ENCODE measurements around the gene GABBR2. TPM values are rescaled to one million over a fixed set of nuclear protein-coding genes. Genes with fewer than 3 reads are reported as not detected.
A peak's percentile ranks its signal among the peaks of the same experiment; 100 is the strongest.

Gene GABBR2
- total RNA-seq, 1 experiment from 2014 or later, result 0.33 TPM

DNA sequence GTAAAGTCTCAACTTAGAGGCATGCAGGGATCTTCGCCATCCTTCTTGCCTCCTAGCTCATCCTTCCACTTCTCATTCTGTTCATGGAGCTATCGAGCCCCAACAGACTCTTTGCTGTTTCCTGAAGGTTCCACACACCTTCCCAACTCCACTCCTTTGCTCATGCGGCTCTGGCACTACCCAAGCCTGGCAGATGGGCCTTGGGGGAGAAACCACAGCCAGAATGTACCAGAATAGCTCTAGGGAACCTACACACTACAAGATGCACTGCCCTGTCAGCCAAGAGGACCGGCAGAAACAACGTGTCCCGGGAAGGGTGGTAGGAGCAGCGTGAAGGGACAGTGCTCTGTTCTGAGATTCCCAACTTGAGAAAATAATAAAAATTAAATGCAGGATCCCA lies 178.9 kb downstream of the GABBR2 start:
- no peak overlapping the region for H3K4me3 Mint-ChIP-seq (ENCODE audit: low read depth, unreplicated experiment)
- BruUV-seq (replicated peaks), result no TSS peak
- no peaks in the 10 kb centered on the region for H3K36me3 Mint-ChIP-seq (ENCODE audit: insufficient read depth, unreplicated experiment)
- TF ChIP-seq, protein P1, sequence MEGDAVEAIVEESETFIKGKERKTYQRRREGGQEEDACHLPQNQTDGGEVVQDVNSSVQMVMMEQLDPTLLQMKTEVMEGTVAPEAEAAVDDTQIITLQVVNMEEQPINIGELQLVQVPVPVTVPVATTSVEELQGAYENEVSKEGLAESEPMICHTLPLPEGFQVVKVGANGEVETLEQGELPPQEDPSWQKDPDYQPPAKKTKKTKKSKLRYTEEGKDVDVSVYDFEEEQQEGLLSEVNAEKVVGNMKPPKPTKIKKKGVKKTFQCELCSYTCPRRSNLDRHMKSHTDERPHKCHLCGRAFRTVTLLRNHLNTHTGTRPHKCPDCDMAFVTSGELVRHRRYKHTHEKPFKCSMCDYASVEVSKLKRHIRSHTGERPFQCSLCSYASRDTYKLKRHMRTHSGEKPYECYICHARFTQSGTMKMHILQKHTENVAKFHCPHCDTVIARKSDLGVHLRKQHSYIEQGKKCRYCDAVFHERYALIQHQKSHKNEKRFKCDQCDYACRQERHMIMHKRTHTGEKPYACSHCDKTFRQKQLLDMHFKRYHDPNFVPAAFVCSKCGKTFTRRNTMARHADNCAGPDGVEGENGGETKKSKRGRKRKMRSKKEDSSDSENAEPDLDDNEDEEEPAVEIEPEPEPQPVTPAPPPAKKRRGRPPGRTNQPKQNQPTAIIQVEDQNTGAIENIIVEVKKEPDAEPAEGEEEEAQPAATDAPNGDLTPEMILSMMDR (IDR thresholded peaks at IDR 0.05; ENCODE audit: unreplicated experiment), result no peak
- intact Hi-C loops (cut with micrococcal nuclease; ENCODE audit: unreplicated experiment), result loop anchor here (5.0 kb wide), 1 partner anchor 213 kb away; no protein-coding TSS in a partner anchor
- H3K27me3 Mint-ChIP-seq (ENCODE audit: unreplicated experiment), result peaks cover 73% of the 10 kb centered on the region
- CTCF ChIA-PET, result no interaction called here
- no peaks in the 10 kb centered on the region for H3K4me1 Mint-ChIP-seq (ENCODE audit: low read depth, unreplicated experiment)
- H3K9me3 Mint-ChIP-seq (ENCODE audit: low read depth, unreplicated experiment), result no peaks in the 10 kb centered on the region
- DNase-seq, result no peak
- H3K27ac Mint-ChIP-seq (ENCODE audit: unreplicated experiment), result no peak overlapping the region

DNA sequence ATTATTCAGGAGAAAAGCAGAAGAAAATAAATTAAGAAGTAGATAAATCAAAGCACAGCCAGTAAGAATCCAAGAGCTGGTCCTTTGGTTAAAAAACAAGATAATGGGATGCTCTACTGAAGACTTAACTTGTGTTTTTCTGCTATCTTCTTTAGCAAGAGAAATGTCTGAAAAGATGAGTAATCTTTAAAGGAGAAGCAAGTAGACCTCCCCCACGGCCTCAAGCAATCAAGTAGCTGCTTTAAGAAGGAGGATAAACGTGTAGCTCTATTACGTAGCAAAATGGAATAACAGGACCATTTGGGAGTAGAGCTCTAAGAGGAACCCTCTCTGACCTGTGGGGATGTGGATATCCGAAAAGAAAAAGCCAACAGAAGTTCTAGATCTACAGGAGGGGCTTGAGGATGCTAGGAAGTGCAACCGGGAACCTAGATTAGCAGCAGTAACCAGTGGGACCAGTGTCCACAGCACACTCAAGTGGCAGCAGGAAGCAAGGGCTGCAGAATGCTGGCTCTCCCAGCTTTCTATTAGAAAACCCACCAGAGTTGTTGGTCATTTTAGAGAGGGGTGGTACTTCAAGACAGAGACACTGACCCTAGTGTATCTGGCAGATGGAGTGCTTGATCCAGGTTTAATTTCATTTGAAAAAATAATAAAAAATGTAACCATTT lies 185.4 kb downstream of the GABBR2 start:
- intact Hi-C loops (cut with micrococcal nuclease; ENCODE audit: unreplicated experiment), result no loop called here

DNA sequence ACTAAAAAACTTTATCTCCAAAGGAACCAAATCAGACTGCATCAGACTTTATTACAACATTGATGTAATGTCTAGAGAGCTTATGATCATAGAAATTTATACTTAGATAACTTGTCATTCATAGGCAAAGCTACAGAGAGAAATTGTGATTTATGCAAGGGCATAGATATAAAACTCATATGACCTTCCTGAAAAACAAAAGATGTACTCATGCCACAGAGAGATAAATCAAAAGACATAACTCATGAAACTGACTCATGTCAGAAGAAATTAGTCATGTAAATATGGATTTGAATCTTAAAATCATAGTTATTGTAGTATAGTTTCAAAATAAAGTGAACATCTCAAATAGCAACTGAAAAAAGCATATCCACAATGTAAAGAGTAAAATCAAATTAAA lies 186.2 kb downstream of the GABBR2 start:
- Mint-ChIP-seq H3K9me3 (ENCODE audit: low read depth, unreplicated experiment) (no peaks in the 10 kb centered on the region), H3K4me1 (ENCODE audit: low read depth, unreplicated experiment) (no peaks in the 10 kb centered on the region), H3K27ac (ENCODE audit: unreplicated experiment) (no peak overlapping the region), H3K36me3 (ENCODE audit: insufficient read depth, unreplicated experiment) (no peaks in the 10 kb centered on the region), H3K27me3 (ENCODE audit: unreplicated experiment) (peaks cover 86% of the 10 kb centered on the region), H3K4me3 (ENCODE audit: low read depth, unreplicated experiment) (no peak overlapping the region)
- BruUV-seq (replicated peaks), result no TSS peak
- DNase-seq, result no peak
- CTCF ChIA-PET, result no interaction called here
- TF ChIP-seq, protein P1 (IDR thresholded peaks at IDR 0.05; ENCODE audit: unreplicated experiment), result no peak
- intact Hi-C loops (cut with micrococcal nuclease; ENCODE audit: unreplicated experiment), result no loop called here

More for the DNA sequence above, 185.4 kb downstream of the GABBR2 start:
- peaks cover 82% of the 10 kb centered on the region for H3K27me3 Mint-ChIP-seq (ENCODE audit: unreplicated experiment)
- H3K4me3 Mint-ChIP-seq (ENCODE audit: low read depth, unreplicated experiment), result no peak overlapping the region
- H3K4me1 Mint-ChIP-seq (ENCODE audit: low read depth, unreplicated experiment), result no peaks in the 10 kb centered on the region
- no TSS peak for BruUV-seq (replicated peaks)
- no peak overlapping the region for H3K27ac Mint-ChIP-seq (ENCODE audit: unreplicated experiment)
- CTCF ChIA-PET, result no interaction called here
- no peaks in the 10 kb centered on the region for H3K36me3 Mint-ChIP-seq (ENCODE audit: insufficient read depth, unreplicated experiment)
- peak; percentile 6 for DNase-seq
- H3K9me3 Mint-ChIP-seq (ENCODE audit: low read depth, unreplicated experiment), result no peaks in the 10 kb centered on the region
- TF ChIP-seq, protein P1 (IDR thresholded peaks at IDR 0.05; ENCODE audit: unreplicated experiment), result no peak

DNA sequence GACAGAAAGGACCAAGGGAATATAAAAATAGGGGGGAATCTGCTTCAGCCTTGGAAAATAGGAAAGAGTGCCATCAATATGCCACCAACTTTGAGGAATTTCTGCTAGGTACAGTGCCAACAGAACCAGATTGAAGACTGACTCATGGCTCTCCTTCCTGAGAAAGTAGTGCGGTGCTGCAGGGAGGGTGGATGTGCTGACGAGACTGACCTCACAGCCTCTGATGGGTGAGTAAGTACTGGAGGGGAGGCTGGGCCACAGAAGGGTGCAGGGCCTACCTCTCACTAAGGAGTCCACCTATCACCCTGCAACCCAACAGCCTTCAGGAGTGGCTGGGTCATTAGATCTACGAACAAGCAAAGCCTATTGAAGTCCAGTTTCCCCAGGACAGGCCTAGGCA lies 187.6 kb downstream of the GABBR2 start:
- peaks cover 89% of the 10 kb centered on the region for H3K27me3 Mint-ChIP-seq (ENCODE audit: unreplicated experiment)
- TF ChIP-seq, protein P1 (IDR thresholded peaks at IDR 0.05; ENCODE audit: unreplicated experiment), result no peak
- H3K27ac Mint-ChIP-seq (ENCODE audit: unreplicated experiment), result no peak overlapping the region
- CTCF ChIA-PET, result no interaction called here
- H3K9me3 Mint-ChIP-seq (ENCODE audit: low read depth, unreplicated experiment), result no peaks in the 10 kb centered on the region
- no peak overlapping the region for H3K4me3 Mint-ChIP-seq (ENCODE audit: low read depth, unreplicated experiment)
- DNase-seq, result no peak
- H3K4me1 Mint-ChIP-seq (ENCODE audit: low read depth, unreplicated experiment), result no peaks in the 10 kb centered on the region
- no peaks in the 10 kb centered on the region for H3K36me3 Mint-ChIP-seq (ENCODE audit: insufficient read depth, unreplicated experiment)
- BruUV-seq (replicated peaks), result no TSS peak
- intact Hi-C loops (cut with micrococcal nuclease; ENCODE audit: unreplicated experiment), result no loop called here
